WI38 (cell line): ENCODE data around the gene ING4.

Experiments used
- H3K4me3 ChIP-seq: 2 replicates; pipeline ENCODE4 v1.5.1; 2011; ENCODE audit warnings: low read depth, mild to moderate bottlenecking, control low read depth, low read length
- CTCF ChIP-seq: IDR thresholded peaks from 2 replicates; pipeline ENCODE4 v1.5.1; 2012; ENCODE audit warnings: low read depth, mild to moderate bottlenecking, control low read depth, low read length

ING4 gene

GRCh38 chr12:6653342-6653741 lies 9.6 kb downstream of the ING4 start:
- no peak overlapping the region for H3K4me3 ChIP-seq
- no peak for TF ChIP-seq CTCF

- no peak overlapping the region for H3K4me3 ChIP-seq
- TF ChIP-seq CTCF, result no peak
Measured at GRCh38 chr12:6652391-6652790, 10.5 kb downstream of the ING4 start.

GRCh38 chr12:6650832-6651231 lies 12.1 kb downstream of the ING4 start:
- TF ChIP-seq CTCF, result no peak

GRCh38 chr12:6647083-6647604 lies 15.8 kb downstream of the ING4 start, which contains the start of gene ACRBP:
Gene ACRBP, minus strand, starts transcription at chr12:6647432. Its CDS starts 66 bp downstream, at chr12:6647366.
- TF ChIP-seq CTCF, result no peak
- no peak within 1 kb of the TSS for H3K4me3 ChIP-seq

More at GRCh38 chr12:6650832-6651231, 12.1 kb downstream of the ING4 start:
- H3K4me3 ChIP-seq, result no peak overlapping the region

- H3K4me3 ChIP-seq, result no peak overlapping the region
- TF ChIP-seq CTCF, result no peak
Measured at GRCh38 chr12:6646276-6647082, 16.4 kb downstream of the ING4 start.

- TF ChIP-seq CTCF, result no peak
- H3K4me3 ChIP-seq, result no peak overlapping the region
Measured at GRCh38 chr12:6644903-6645302, 18.0 kb downstream of the ING4 start.

GRCh38 chr12:6644257-6644596 lies 18.7 kb downstream of the ING4 start:
- no peak overlapping the region for H3K4me3 ChIP-seq
- TF ChIP-seq CTCF, result no peak
